Effector CD4-positive, alpha-beta T cell (primary cell): Measurements from ENCODE around the gene SURF4.
"Not testable (repeated sequence)": the region's sequence is repeated elsewhere in the genome, so short reads cannot be mapped to it uniquely, and the experiment has no call there.

Experiments used
- DNase-seq: peaks from one replicate; pipeline ENCODE4 v3.0.0-alpha.2; 2020

The SURF4 gene

GRCh38 chr9:133331641-133332380, 44.0 kb downstream of the SURF4 start:
- DNase-seq = no peak

GRCh38 chr9:133331221-133331620, 44.6 kb downstream of the SURF4 start:
- no peak for DNase-seq

GRCh38 chr9:133329306-133330156, 46.3 kb downstream of the SURF4 start:
- DNase-seq = not testable (repeated sequence)

GRCh38 chr9:133327834-133328484, 47.9 kb downstream of the SURF4 start:
- no peak for DNase-seq

- DNase-seq = not testable (repeated sequence)
Observed at GRCh38 chr9:133327021-133327420, 48.8 kb downstream of the SURF4 start.

- no peak for DNase-seq
Observed at GRCh38 chr9:133323991-133324703, 51.7 kb downstream of the SURF4 start.

- no peak for DNase-seq
Observed at GRCh38 chr9:133323211-133323610, 52.6 kb downstream of the SURF4 start.

GRCh38 chr9:133322701-133323100, 53.2 kb downstream of the SURF4 start:
- DNase-seq = no peak

- DNase-seq = no peak
Observed at GRCh38 chr9:133321411-133321935, 54.4 kb downstream of the SURF4 start.

GRCh38 chr9:133320421-133320881, 55.4 kb downstream of the SURF4 start:
- DNase-seq = no peak

- not testable (repeated sequence) for DNase-seq
Observed at GRCh38 chr9:133317551-133317950, 58.3 kb downstream of the SURF4 start.

- DNase-seq = no peak
Observed at GRCh38 chr9:133315997-133316396, 59.9 kb downstream of the SURF4 start.
